NAMALWA (cell line): Measurements from ENCODE around the gene RAB44.

Experiments
- DNase-seq: peaks from one replicate; pipeline ENCODE4 v3.0.0-alpha.2; 2015; ENCODE audit warnings: low spot score

RAB44 gene

DNA sequence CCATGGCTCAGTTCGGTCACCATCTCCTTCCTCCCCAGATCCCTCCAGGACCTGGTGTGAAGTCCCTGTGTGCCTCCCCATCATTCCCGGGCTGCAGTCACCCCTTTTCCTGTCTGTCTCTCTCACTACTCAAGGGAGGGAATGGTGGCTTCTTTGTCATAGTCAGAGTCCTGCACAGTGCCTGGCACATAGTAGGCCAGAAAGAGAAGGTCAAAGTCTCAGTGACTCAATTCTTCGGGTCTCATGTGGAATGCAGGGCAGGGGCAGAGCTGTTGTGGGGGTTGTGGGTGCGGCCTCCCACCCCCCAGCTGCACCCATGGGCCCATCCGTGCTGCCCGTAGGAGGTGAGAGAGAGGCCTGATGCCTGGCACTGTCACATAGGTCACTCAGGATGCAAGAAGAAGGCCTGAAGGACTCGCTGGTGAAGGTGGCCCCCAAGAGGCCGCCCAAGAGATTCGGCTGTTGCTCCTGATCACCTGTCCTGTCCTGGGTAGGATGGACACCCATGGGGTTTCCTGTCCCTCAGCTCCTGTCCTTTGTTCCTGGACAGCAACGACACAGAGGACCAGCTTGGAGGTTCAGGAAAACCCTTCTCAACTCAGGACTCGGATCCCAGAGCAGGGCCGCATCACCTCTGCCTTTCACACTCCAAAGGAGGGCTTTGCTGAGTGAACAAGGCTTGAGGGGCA is 34.1 kb downstream of the RAB44 start:
- no peak for DNase-seq

GRCh38 chr6:36733300-36733699 is 35.7 kb downstream of the RAB44 start:
- DNase-seq, result no peak

DNA sequence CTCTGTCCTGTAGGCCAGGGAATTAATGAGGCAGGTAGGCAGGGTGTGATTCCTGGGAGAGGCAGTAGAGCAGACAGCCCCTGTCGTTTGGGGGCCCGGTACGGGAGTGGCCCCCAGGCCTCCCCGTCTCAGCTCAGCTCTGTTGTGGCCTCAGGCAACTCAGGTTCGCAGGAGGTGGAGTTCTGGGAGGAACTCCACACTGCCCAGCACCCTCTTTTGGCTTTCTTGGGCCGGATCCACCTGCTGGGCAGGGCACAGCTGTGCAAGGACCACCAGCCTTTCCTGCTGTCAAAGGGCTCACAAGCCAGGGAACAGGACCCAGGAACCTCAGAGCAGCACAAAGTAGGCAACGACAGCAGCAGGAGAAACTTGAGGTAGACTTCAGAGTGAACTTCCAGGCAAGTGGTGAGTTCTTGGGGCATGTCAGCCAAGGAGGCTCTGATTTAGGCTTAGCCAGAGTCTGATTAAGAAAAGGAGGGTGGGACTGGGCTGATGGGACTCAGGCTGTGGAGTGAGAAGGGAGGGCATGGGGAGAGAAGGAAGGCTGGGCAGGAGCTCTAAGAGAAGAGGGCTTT is 36.9 kb downstream of the RAB44 start:
- no peak for DNase-seq

DNA sequence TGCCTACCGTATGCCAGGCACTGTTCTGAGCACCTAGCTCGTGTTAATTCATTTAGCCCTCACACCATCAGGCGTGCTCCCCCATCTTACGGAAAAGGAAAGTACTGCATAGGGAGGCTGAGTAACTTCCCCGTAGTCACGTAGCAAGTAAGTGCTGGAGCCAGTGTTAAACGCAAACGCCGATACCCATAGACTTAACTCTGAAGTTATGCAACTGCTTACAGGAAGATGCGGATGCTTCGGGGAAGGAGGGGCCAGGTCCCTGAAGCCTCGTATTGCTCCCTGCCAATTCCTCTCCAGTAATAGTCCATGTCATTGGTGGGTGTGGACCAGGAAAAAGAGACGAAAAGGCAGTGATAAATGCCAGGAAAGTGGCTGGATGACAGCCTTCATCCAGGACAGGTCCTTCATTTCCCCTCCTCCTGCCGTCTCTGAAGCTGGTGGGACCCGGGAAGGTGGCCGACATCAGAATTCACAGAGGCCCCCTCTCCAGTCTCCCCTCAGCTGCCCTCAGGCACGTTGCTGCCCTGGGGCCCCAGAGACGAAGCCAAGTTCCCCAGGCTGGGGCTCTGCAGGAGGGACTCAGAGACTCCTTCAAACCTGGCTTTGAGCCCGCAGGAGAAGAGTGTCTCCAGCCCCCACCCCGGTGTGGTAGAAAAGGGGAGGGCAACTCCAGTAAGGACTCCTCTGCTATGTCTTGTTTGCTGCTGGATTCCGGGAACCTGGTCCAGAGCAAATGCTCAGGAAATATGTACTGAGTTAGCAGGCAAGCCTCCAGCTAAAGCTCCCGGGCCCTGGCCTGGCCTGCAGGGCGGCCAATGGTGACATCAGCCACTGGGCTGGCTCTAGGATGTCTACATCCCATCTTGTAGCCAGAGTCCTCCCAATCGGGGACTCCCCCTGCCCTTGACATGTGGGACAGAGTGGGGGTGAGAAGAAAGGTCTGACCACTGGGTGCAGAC is 37.8 kb downstream of the RAB44 start:
- no peak for DNase-seq

DNA sequence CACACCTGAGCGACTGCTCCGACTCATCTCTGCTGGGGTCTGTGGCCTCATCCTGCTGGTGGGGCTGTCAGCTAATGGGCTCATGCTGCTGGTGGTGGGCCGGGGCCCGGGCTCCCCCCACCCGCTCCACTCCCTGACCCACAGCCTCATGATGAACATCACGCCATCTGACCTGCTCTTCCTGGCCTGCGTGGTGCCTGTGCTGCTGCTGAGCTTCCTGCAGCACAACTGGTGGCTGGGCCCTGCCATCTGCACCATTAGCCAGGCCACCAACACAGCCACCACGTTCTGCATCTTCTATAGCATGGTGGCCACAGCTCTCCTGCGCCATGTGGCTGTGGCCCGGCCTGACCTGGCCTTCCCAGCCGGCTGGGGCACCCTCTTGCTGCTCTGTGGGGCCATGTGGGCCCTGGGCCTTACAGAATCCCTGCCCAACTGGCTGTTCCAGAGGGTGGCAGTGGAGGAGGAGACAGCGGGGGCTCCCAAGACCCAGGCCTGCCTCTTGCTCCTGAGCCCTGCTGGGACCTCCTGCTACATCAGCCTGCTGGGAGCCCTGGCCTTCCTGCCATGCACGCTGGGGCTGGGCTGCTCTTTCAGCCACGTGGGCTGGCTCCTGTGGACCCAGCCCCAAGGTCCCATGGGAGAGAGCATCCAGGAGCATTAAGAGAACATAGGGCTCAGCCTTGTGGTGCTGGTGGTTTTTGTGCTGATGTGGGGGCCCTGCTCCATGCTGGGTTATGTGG is 39.6 kb downstream of the RAB44 start:
- no peak for DNase-seq

GRCh38 chr6:36738108-36738507 is 40.5 kb downstream of the RAB44 start:
- no peak for DNase-seq

- no peak for DNase-seq
Measured at GRCh38 chr6:36739947-36740817, 42.6 kb downstream of the RAB44 start.

DNA sequence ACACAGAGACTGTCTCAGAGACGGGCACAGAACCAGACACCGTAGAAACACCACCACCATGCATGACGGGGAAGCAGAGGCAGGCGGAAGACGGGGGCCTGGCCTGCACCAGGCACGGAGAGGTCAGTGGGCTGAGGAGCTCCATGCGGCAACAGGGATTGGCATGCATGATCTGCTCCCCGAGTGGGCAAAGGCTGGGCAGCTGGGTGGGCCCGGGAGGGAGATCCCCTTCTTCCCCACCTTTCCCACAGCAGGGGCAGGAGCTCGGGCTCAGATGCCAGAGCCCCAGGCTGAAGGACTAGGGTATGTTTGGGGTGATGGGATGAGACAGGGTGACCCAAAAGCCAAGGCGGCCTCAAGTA is 43.2 kb downstream of the RAB44 start:
- no peak for DNase-seq

GRCh38 chr6:36742146-36742545 is 44.5 kb downstream of the RAB44 start:
- no peak for DNase-seq

DNA sequence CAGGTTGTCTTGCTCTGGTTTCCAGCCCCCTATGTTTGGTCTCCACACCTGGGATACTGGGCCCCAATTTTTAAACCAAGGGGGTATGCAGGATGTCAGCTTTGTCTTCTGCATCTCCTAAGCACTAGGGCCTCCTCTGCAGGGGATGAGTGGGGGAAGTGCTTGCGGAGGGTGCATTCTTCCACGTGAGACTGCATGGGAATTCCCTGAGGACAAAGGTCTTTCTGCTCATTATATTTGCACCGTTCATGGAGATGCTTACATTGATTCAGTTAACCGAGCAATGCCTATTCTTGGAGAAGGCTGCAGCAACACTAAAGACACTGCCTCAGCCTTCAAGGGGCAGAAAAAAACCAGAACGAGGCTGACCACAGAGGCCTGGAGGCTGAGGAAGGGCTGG is 45.4 kb downstream of the RAB44 start:
- DNase-seq, result no peak

DNA sequence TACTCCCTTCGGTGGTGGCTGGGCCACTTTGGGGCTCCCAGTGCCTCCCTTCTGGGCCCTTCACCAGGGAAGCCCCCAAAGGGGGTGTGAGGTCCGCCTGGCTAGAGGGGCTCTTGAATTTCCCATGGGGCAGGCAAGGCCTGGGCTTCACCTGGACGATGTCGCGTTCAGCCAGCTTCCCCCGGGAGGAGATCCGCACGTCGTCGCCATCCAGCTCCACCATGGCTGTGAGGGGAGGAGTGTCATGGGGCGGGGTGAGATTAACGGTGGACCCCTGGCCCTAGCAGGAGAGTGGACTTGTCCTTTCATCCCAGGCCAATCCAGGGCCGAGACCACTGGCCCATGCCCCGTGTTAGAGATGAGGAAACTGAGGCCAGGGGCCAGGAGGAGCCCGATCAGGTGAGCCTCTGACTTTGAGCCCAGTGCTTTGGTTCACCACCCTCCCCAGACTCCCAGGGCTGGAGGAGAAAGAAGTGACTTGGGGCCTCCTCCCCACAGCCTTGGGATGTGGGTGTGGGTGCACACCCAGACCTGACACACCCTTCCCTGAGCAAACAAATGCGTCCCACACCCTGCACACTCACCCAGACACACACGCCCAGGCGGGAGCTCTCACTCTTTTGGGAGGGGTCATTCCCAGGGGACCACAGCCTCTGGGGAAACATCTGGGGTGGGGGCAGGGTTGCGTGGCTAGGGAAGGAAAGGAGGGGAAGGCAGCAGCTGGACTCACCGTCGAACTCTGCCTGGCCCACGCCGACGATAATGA is 46.1 kb downstream of the RAB44 start:
- no peak for DNase-seq

DNA sequence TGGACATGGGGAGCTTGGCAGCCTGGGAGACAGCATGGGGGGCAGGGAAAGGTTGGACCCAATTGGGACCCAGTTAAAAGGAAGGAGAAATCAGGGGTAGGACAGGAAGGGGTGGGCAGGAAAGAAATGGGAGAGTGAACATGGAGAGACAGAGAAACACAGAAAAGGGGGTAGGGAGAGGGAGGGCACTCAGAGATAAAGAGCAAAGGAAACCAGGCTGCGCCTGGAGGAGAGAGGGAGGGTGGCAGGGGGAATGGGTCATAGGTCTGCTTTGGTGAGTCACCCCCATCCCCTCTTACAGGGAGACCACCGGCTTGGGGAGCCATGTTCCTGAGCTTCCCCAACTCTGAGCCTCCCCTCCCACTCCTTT is 46.7 kb downstream of the RAB44 start:
- no peak for DNase-seq

DNA sequence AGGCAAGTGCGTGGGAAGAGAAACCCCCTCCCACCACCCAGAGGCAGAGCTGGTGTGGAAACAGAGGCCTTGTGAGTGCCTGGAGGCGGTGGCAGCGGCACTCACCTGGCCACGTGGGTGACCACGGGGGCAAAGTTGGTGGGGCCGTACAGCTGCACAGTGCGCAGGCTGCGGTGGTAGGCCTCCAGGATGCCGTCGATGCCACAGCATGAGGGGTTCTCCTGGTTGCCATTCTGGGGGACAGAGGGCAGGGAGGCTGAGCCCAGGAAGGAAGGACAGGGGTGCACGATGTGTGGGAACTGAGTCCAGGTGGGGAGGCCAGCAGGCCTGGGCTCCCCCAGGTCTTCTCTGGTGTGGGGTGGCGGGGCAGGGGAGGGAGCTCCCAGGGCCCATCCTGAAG is 47.7 kb downstream of the RAB44 start:
- no peak for DNase-seq

- no peak for DNase-seq
Measured at GRCh38 chr6:36745836-36746235, 48.2 kb downstream of the RAB44 start.

- DNase-seq, result no peak
Measured at GRCh38 chr6:36746251-36746650, 48.6 kb downstream of the RAB44 start.

GRCh38 chr6:36749829-36750489 is 52.3 kb downstream of the RAB44 start:
- no peak for DNase-seq

DNA sequence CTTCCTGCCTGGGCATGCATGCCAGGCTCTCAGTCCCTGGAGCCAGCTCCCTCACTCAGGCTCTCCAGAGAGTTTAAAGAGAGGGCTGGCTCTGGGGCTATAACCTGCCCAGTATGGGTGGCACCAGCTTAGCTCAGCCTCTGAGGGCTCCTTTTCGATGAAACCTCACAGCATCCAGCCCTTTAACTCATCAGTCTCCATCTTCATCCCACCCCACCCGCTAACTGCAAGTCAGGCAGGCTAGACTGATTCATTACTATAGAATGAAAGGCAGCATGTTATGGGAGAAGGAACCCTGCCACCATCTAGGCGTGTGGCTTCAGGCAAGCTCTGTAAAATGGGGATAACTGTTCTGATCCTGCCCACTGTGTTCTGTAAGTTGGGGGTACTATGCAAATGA is 53.5 kb downstream of the RAB44 start:
- no peak for DNase-seq

DNA sequence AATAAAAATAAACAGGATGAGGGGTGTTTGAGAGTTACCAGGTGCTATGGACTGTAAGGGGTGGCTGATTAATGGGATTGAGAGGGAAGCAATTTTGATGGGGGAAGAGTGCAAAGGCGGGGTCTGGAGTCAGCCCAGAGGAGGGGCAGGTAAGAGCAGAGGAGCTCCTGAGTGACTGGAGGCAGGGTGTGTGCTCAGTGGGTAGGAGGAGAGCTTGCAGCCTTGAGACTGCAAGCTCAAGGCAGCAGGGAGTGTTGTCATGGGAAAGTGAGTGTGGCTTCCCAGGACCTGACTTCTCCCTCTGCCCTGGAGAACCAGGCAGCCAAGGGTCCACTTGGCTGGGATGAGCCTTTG is 54.2 kb downstream of the RAB44 start:
- DNase-seq, result no peak

DNA sequence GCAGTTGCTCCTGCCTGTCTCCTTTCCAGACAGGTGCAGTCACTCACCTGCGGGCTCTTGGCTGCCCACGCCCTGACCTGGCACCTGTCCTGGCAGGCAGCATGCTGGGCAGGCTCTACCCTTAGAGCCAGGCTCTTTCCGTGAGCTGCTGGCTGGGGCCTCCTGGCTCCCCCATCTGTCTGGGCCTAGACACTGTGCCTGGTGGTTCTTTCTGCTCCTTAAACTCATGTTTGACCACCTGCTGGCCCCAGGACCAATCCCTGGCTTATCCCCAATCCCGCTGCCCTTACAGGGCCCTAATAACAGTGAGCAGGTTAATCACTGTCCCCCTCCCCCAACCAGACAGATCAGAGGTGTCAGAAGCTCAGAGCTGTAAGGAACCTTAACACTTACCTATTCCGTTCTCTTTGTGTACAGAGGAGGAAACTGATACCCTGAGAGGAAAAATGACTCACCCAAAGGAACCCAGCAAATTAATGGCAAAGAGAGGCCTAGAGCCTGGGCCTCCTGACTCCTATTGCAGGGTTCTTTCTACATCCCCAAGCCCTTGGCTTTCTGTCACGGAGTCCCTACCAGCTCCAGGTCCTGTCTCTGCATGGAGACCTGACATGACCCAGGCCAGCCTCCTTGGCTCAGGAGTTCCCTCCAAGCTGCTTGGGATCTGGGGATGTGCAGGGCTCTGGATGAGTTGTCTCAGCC is 54.7 kb downstream of the RAB44 start:
- DNase-seq, result no peak
